DLD1 (cell line): ENCODE results near the gene ASPN.

Source experiments
- in situ Hi-C: cut with HindIII; loops from 2 replicates; pipeline ENCODE4 v1.10.0; 2017; ENCODE audit warnings: low sequenced_read_pairs

Gene ASPN

GRCh38 chr9:92506184-92506857, 24.0 kb upstream of the ASPN start:
- in situ Hi-C loops = no loop called here

- in situ Hi-C loops = no loop called here
These were observed 22.6 kb upstream of the ASPN start for GRCh38 chr9:92504881-92505280.

GRCh38 chr9:92503156-92503555, 20.9 kb upstream of the ASPN start:
- in situ Hi-C loops = no loop called here

DNA sequence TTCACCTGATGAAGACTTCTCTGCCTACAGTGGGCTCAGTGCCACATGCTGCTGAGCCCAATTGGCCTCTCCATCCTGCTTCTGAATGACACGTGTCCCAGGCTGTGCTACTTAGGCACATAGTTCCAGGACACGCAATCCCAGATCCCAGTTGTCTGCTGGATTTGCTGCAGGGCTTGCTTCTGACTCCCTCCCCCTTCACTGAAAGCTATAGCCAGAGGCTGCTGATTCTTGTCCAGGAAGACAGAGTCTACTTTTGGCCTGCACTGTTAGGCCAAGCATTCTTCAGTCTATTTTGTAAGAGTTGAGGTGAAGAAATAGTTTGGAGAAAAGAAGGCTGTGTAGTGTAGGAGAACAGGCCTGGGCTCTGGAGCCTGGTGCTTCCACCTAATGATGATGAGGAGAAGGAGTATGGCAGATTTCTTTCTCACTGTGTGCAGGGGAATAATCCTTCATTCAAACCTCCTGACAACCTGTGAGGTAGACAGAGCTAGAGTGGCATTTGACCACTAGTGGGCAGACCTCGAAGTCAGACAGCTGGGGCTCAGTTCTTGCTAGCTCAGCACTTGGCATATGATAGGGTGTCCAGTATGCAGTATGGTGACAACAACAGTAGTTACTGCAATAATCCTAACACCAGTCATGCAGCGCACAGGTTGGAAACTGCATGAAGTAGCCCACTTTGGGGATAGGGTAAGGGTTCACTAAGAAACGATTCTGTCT, 19.5 kb upstream of the ASPN start:
- in situ Hi-C loops = no loop called here

GRCh38 chr9:92500725-92501124, 18.4 kb upstream of the ASPN start:
- in situ Hi-C loops = no loop called here

DNA sequence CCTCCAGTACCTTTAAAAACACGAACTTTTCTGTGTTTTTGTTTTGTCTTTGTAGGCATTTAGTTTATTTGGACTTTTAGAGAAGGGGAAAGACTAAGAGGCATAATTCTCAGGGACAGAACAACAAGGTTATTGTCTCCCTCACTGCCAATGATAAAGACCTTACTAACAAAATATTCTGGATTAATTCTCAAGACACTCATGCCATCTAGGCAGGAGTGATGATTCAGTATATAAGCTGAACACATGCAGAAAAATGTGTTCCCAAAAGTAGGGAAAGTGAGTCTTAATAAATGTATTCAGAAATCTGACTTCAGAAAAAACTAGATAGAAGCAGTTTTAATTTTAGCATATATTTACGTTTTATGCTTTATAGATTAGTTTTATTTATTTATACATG, 17.4 kb upstream of the ASPN start:
- in situ Hi-C loops = loop anchor here (10.0 kb wide), 1 partner anchor 115 kb away; no protein-coding TSS in a partner anchor

DNA sequence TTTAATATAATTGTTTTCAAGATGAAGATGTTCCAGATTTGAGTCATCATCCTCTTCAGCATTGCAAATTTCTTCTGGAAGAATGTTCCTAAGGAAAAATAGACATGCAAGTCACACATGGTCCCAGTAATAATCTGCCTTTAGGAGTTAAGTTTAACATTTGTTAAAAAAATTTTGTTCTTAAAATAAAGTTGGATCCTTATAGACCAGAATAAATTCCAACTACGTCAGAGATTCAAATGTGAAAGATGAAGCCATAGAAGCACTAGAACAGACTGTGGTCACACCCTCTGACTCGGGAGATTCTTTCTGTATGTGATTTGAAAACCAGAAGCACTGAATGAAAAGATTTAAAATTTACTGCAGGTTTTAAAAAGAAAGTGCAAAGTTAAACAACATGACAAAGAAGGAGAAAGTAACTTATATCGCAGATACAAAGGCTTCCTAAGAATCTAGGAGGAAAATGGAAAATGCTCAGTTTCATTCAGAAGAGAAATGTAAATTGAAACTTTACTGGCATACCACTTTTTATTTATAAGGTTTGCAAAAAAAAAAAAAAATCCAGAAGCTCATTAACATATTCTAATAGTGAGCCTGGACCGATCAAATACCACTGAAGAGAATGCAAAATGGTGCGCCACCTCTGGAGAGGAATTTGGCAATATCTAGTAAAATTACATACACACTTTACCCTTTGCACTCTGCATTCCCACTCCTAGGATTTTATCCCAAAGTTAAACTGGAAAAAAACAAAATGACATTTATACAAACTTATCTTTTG, 14.3 kb upstream of the ASPN start:
- in situ Hi-C loops = loop anchor here (10.0 kb wide), 1 partner anchor 118 kb away; no protein-coding TSS in a partner anchor

- in situ Hi-C loops = loop anchor here (10.0 kb wide), 1 partner anchor 120 kb away; no protein-coding TSS in a partner anchor
These were observed 12.6 kb upstream of the ASPN start for GRCh38 chr9:92494856-92495255.

DNA sequence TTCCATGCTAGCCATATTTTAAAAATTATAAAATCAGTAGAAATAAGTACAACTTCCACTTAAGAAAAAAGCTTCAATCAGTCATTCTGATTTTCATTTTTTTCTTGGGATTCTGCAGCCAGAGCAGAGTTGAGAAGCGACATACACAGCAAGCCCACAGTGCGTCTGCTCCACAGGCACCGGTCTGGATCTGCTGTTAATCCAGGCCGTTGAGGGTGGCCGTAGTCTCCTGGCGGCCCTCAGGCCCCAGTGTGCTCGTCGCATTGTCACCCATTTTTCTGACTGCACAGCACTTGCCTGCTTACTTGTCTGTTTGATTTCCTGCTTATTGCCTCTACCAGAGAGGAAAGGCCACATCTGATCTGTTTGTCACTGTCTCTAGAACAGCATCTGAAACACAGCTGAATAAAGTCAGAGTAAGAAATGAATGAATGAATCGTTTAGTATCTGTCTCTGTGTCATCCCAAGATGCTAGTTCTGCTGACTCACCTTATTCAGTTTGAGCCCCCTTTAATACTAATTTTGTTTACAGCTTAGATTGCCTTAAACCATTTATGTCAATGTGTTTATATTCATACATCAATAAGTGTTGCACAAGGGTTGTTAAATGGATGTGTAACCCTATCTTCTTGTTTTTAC, 11.6 kb upstream of the ASPN start:
- in situ Hi-C loops = loop anchor here (10.0 kb wide), 1 partner anchor 121 kb away; no protein-coding TSS in a partner anchor

DNA sequence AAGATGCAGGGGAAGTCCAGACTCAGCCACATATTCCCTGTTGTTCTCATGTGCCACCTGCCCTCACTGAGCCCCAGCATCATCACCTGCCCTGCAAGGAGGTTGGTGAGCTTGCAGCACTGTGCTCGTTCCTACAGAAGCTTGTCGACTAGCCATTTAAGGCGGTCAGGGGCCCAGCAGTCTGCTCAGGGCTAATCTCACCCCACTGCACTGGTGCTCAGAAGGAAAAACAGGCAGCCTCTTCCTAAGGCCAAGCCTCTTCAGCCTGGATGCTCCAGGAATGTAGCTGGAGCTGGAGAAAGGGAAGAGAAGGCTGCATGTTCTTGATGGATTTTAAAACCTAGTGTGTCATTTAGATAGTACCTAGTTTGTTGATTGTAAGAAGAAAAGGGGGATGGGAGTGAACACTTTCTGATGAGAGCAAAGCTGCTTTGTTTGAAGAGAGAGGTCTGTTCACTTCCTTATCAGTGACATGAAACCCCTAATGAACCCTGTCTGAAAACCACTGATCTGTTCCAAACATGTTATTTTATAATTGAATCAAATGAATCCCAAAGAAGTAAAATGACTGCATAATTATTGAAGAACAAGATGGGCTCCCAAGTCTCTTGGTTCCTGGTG, 10.6 kb upstream of the ASPN start:
- in situ Hi-C loops = loop anchor here (10.0 kb wide), 1 partner anchor 122 kb away; no protein-coding TSS in a partner anchor

GRCh38 chr9:92488681-92489550, 6.6 kb upstream of the ASPN start:
- in situ Hi-C loops = no loop called here

DNA sequence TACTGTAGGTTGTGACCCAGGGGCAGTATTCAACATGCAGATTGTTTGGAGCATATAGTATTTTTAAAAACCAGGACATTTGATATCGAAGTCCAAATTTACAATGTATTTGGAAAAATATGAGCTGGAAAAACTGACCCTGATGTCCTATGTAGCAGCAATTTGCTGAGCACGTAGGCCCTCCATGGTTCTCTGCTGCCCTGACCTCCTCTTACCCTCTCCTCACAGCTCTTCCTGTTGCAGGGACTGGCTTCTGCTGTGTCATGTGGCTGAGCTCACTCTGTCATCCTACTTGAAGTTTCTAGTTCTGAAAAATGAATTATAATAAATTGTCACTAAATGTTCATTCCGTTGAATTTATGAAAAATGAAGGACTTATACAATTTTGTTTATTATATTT, 4.1 kb upstream of the ASPN start:
- in situ Hi-C loops = no loop called here

DNA sequence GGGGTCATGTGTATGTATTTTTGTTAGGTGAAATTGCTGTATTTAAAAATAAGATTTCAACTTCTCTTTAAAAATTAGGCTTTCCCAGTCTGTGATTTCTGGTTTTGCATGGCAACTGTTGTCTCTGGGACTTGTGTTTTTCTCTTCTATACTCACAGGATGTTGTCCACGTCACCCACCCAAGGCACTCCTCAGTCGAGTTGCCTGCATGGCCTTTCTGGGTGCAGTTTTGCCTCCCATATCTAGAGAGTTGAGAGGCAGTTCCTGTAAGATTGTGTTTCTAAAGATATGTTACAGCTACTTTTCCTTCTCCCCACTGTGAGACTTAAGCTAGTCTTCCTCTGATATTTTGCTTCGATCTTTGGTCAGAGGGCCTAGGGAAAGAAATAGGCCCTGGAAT, 2.3 kb upstream of the ASPN start:
- in situ Hi-C loops = no loop called here

- in situ Hi-C loops = no loop called here
These were observed 1.6 kb upstream of the ASPN start for GRCh38 chr9:92483627-92484545.

GRCh38 chr9:92482805-92483204, 499 bp upstream of the ASPN start:
- in situ Hi-C loops = no loop called here

DNA sequence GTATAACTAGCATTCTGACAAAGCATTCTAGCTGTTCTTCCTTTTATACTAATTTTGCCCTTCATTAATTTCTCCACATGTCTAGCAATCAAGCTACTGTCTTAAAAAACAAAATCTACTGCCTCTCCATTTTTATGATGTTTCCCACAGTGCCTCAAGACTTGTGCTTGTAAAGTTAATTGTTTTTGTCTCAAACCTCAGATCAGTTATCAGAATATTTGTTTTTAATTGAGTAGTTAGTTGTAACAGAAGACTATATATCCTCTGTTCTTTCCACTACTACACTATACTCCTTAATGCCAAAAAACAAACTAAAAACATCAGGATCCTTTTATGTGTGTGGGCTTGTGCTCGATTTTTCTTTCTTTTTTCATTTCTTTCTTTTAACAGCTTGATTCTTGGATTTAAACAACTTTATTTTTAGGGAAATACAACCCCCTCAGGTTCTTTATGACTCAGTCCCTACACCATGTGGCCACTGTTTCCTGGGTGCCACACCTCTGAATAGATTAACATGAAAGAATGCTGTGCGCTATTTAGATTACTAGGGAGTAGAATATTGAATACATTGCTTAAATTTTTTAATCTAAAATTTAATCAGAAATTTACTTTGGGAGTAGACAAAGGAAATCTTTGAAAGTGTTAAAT, 1.2 kb downstream of the ASPN start:
- in situ Hi-C loops = no loop called here

- in situ Hi-C loops = no loop called here
These were observed 2.0 kb downstream of the ASPN start for GRCh38 chr9:92480291-92480771.

DNA sequence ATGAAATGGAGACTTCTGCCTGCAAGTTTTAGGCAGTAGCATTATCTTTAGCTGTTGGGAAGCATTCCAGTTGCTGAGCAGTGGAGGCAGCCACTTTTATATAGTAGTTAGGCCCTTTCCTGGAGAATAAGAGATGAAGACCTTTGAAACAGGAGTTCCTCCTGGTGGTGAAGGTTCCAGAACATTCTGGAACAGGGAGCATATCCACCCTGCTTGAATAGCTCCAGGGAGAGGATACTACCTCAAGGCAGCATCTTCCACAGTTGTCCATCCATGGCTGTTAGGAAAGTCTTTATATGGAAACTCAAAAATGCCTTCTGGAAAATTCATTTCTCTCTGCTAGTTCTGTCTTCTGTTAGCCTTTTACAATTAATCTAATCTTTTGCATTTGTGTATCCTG, 3.0 kb downstream of the ASPN start:
- in situ Hi-C loops = no loop called here
